ENCODE results near the gene NCOR1.

- TF ChIP-seq CTCF (conservative IDR thresholded peaks at IDR 0.05; ENCODE audit: low read depth in 2 of 2) (no peak), EZH2phosphoT487 (IDR thresholded peaks at IDR 0.05; ENCODE audit: unreplicated experiment) (no peak), POLR2AphosphoS5 (IDR thresholded peaks at IDR 0.05; ENCODE audit: low read depth) (no peak), ZNF114 (CRISPR knock-in tag; IDR thresholded peaks at IDR 0.05) (no peak), EZH2 (IDR thresholded peaks at IDR 0.05; ENCODE audit: low read depth, unreplicated experiment) (no peak), CREB1 (CRISPR knock-in tag; IDR thresholded peaks at IDR 0.05; ENCODE audit: low read depth) (no peak), NANOG (IDR thresholded peaks at IDR 0.05; ENCODE audit: borderline replicate concordance) (no peak), STAT1 (IDR thresholded peaks at IDR 0.05; ENCODE audit: unreplicated experiment) (no peak), REST (IDR thresholded peaks at IDR 0.05; ENCODE audit: unreplicated experiment) (no peak), JUNB (IDR thresholded peaks at IDR 0.05; ENCODE audit: unreplicated experiment) (no peak), ETS1 (IDR thresholded peaks at IDR 0.05) (no peak)
Measured at GRCh38 chr17:16026895-16027294, 188.4 kb downstream of the NCOR1 start.

All from GM23338 (cell line).